DND-41 (cell line): ENCODE measurements around the gene PLEKHG3.
"Not testable (repeated sequence)": the region's sequence is repeated elsewhere in the genome, so short reads cannot be mapped to it uniquely, and the experiment has no call there.

Experiments used
- CTCF ChIP-seq: IDR thresholded peaks from 2 replicates; pipeline ENCODE4 v1.5.1; 2012; ENCODE audit warnings: borderline replicate concordance, low read length, moderate library complexity, mild to moderate bottlenecking; ENCODE audit not compliant: poor library complexity, severe bottlenecking; ENCODE audit errors: extremely low read depth
- EZH2 ChIP-seq: IDR thresholded peaks from 3 replicates; pipeline ENCODE4 v1.6.1; 2012; ENCODE audit warnings: borderline replicate concordance, low read depth, mild to moderate bottlenecking, moderate library complexity, low read length, inconsistent platforms; ENCODE audit not compliant: severe bottlenecking

DNA sequence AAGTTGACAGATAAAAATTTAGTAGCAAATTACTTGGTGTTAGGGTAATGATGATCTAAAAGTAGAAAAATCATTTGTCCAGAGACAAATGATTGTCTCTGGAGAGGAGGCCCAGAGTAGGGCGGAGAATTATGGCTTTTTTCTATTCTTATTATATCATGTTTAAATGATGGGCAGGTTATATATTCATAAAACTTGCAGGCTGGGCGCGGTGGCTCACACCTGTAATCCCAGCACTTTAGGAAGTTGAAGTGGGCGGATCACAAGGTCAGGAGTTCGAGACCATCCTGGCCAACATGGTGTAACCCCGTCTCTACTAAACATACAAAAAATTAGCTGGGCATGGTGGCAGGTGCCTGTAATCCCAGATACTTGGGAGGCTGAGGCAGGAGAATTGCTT is 13.6 kb upstream of the PLEKHG3 start:
- TF ChIP-seq CTCF, EZH2: not testable (repeated sequence)
